ENCODE data around the gene CHSY3. TPM values are rescaled to one million over a fixed set of nuclear protein-coding genes. Genes with fewer than 3 reads are reported as not detected.

The CHSY3 gene
- total RNA-seq, 1 donor from 2014 or later, result 0.62 TPM

DNA sequence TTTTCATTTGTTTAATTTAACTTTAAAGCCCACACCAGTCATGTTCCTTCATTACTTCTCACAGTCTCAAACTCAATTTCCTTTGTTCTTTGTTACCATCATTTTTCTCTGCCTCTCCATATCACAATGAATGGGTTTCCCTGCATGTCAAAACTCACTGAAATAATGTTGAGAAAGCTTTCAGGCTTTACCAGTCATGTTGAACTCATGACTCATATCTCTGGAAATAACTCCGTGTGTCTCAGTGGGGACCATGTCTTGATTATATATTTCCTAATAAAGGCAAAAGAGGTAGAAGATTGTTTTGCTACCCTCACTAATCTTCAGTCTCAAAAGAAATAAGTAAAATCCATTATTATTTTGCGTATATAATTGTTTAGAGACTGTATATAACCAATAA is 231.2 kb downstream of the CHSY3 start:
- DNase-seq (no peak), ATAC-seq (peak; percentile 70)
- intact Hi-C loops (cut with micrococcal nuclease), result no loop called here

DNA sequence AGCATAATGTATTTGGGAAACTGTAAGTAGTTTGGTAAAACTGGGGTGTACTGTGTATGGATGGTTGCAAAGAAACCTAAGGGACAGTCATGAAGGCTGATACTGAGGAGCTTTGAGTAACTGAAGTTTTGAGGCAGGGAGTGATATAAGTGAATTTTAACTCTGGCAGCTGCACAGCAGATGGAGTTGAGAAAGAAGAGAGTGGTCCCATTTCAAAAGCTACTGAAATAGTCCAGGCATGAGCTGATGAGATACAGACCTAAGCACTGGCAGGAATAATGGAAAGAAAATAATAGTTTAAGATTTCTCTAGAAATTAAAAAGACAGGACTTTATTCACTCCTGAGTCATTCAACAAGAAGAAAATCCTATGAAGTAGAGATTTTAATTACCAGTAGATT is 232.0 kb downstream of the CHSY3 start:
- peak; percentile 85 for ATAC-seq
- intact Hi-C loops (cut with micrococcal nuclease), result no loop called here
- no peak for DNase-seq

DNA sequence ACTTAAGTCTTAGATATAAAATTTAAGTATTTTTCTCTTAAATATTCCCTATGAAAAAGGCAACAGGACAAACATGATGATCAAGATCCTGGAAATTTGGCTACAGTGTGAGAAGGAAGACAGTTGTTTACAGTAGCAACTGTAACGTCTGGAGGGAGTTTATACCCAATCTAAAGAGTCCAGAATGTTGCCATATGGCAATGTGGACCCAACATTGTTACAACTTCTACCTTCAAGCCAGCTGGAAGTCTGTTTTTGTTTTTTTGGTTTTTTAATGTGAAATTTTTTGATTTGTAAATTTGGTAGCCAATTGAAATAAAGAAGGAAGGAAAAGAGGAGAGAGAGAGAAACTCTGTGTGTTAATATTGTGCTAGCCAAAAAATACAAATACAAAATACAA is 233.4 kb downstream of the CHSY3 start:
- no peak for DNase-seq
- no peak for ATAC-seq
- intact Hi-C loops (cut with micrococcal nuclease), result no loop called here

DNA sequence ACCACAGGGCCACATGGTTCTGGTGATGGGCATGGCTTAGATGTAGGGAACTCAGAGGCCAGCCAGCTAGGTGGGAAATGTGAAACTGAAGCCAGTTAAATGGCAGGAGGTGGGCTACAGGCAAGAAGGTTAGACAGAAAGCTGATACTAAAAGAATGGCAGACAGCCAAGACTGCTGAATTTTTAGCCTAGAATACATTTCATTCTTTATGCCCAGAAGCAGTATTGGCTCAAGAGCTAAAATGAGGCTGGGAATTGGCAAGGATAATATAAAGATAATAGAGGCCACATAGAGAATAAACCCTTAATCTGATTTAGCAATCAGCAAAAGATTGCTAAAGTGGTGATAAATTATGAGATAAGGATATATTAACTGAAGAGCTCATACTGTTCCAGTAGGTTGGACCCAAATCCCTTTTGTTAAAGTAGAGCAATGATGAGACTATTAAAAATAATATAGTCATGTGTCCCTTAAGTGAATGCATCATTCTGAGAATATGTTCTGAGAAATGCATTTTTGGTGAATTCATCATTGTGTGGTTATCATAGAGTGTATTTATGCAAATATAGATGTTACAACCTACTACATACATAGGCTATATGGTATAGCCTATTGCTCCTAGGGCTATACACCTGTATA is 234.3 kb downstream of the CHSY3 start:
- no peak for DNase-seq
- ATAC-seq, result no peak
- intact Hi-C loops (cut with micrococcal nuclease), result no loop called here

DNA sequence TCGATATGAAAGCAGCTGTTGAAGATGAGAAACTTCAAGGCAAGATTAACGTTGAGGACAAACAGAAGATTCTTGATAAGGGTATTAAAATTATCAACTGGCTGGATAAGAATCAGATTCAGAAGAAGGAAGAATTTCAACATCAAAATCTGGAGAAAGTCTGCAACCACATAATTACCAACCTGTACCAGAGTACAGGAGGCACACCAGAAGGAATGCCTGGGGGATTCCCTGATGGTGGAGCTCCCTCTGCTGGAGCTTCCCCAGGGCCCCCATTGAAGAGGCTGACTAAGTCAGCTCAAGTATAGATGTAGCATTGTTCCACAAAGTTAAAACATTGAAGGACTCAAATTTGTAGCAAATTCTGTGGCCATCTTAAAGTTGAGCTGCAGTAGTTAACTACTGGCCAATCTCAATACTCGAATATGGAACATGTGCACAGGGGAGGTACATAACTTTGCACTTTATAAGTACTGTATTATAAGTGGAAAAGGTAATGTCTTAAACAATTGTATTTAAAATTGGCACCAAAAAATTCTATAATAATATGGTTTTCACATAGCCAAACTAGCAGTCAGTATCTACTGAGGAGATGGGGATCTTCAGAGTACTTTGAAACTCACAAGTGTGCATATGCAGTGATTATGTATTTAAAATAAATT is 237.5 kb downstream of the CHSY3 start:
- ATAC-seq (no peak), DNase-seq (peak; percentile 30)
- intact Hi-C loops (cut with micrococcal nuclease), result no loop called here

DNA sequence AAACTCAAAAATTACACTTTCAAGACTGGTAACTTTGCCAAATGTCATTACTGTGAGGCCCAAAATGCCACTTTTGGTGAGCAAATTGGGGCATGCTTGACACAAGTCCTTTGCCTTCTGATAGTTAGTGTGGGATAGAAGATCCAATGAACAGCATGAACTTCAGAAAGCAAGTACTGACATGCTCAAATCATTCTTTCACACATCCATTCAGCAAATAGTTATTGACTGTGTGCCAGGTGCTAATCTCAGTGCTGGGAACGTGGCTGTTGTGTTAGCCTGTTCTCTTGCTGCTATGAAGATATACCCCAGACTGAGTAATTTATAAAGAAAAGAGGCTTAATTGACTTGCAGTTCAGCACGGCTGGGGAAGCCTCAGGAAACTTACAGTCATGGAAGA is 247.0 kb downstream of the CHSY3 start:
- ATAC-seq, result no peak
- intact Hi-C loops (cut with micrococcal nuclease), result no loop called here

DNA sequence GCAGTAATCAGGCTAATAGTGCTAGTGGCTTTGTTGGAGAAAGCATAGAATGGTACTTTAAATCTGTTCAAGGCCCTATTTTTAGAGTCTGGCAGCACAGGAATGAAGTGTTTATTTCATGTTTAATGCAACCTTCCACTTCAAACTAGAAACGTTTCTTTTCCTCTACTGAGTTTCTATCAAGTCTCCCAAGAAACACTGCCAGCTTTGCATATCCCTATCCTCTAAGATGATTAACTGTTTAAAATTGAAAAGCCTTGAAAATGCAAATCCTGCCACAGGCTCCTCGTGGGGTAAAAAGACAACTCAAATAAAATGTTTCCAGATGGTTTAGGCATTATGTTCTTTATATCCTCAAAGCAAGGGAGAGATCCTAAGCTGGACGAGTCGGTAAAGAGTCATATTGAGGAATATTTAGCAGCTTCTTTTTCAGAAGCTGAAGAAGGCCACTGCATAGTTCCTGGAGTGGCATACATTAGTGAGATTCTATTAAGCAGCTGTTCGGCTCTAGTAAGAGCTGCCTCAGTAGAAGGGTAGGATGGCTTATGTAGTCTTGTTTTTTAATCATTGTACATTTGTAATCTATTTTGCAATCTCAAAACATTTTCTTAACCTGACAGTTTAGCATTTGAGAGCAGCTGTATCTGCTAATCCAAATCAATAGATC is 251.2 kb downstream of the CHSY3 start:
- no peak for DNase-seq
- ATAC-seq, result no peak
- intact Hi-C loops (cut with micrococcal nuclease), result no loop called here

More for the DNA sequence above, 247.0 kb downstream of the CHSY3 start:
- no peak for DNase-seq

DNA sequence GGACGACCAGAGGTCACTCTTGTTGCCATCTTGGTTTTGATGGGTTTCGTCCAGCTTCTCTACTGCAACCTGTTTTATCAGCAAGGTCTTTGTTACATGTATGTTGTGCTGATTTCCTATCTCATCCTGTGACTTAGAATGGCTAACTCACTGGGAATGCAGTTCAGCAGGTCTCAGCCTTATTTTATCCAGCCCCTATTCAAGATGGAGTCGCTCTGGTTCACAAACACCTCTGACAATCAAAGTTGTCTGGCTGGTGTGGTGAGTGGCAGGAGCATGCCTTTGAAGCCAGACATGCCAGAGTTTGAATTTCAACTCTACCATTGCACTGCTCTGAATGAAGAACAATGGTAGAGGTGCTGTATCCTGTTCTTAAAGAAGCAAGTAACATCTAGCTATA is 253.8 kb downstream of the CHSY3 start:
- intact Hi-C loops (cut with micrococcal nuclease), result no loop called here
- no peak for DNase-seq
- no peak for ATAC-seq

DNA sequence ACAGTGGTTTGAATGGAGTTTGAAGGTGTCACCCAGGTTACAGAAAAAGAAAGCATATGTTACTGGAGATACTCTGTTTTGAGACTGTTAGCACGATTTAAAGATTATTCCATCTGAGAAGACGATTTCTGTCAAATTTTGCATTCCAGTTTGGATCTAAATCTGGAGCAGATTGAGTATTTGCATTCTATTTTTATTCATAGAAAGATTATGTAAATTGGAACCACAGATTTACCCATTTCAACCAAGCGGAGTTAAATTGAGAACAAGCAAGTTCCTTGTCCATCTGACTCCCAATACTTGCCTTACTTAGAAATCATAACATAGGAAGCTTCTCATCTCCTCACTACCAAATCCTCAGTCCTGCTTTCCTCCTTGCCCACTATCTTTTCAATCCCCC is 255.7 kb downstream of the CHSY3 start:
- intact Hi-C loops (cut with micrococcal nuclease), result no loop called here
- DNase-seq (no peak), ATAC-seq (no peak)

DNA sequence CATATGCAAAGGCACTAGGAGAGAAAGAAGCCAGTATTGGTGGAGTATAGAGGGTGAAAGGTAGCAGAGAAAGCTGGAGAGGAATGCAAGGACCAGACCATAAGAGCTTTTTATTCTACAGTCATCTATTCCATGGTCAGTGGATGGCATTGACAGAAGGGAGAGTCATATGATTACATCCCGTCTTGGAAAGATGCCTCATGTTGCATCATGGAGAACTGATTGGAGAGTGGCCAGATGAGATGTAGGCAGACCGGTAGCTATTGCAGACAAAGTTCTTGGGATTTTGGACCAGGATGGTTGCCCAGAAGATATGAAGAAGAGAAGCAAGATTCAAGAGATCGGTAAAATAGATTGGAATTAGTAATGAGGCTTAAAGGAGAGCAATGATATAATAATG is 260.7 kb downstream of the CHSY3 start:
- no peak for ATAC-seq
- intact Hi-C loops (cut with micrococcal nuclease), result no loop called here

DNA sequence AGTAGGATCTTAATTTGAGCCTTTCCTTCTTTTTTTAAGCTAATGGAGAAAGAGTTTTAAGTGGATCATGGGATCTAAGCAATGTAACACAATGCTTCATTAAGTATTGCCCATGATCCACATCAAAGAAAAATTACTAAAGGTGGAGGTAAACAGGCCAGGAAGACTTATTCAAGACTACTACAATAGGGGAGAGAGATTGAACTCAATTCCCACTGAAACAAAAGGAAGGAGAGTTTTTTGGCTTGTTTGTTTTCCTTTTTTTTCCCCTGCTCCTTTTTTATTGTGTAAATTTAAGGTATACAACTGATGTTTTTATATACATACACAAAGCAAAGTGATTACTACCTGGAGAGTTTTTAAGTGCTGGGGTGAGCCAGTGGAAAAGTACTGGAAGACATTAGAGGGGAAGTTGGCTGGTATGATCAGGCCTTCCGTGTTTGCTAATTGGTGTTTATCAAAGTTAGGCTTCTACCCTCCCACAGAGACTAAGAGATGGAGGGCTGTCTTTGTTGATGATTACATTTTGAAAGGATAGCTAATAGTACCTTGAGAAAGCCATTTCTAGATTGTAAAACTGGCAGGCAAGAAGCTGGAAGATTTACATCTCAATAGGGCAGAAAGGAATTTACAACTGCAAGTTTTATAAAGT is 262.7 kb downstream of the CHSY3 start:
- ATAC-seq (no peak), DNase-seq (no peak)
- intact Hi-C loops (cut with micrococcal nuclease), result no loop called here

More for the DNA sequence above, 260.7 kb downstream of the CHSY3 start:
- no peak for DNase-seq

DNA sequence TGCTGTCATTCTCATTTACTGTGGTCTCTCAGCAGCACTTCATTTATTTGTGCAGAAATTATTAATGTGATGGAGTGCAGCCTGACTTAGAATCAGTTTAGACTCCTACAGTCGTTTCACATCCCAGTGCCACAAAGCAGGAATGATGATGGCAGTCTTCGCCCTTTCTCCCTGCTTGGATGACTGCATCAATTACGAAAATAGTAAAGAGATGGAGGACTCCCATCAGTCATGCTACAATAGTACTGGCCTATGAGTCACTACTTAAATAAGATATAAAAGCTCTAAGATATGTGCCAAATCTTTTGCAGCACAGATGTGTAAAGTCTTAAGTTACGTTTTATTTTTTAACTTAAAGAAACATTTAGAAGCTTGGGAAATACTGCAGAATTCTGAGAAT is 263.9 kb downstream of the CHSY3 start:
- intact Hi-C loops (cut with micrococcal nuclease), result no loop called here
- DNase-seq (no peak), ATAC-seq (no peak)

DNA sequence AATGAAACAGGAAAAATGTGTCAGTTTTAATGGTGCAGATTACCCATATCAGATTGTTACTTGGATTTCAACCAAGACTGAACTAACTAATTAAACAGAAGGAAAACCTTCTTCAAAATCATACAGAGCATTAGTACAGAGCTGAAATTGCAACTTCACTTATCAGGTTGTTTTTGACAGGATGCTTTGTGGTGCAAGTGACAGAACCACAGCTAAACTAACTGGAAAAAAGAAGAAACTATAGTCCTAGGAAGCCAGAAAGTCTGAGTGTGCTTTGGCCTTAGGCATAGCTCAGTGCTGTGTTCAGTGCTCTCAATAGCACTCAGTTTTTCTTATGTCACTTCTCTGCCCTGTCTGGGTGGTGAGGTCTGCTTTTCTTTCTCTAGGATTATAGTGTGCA is 267.4 kb downstream of the CHSY3 start:
- DNase-seq (no peak), ATAC-seq (no peak)
- intact Hi-C loops (cut with micrococcal nuclease), result no loop called here

DNA sequence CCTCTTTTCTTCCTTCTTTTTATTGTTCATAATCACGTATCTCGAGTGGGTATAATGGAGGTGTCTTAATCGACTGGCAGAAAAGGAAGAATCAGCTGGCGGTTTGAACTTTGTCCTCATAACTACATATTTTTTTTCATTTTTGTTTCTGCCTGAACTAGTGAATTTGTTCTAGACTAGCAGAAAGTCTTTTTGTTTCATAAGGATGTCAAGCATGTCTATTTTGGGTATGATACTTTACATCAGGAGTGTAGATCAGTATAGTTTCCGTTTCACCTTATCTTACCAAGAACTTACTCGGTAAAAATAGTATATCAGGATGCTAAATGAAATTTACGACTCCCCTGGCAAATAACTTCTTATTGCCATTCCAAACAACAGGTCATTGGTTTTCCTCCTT is 278.9 kb downstream of the CHSY3 start:
- intact Hi-C loops (cut with micrococcal nuclease), result no loop called here
- no peak for ATAC-seq

DNA sequence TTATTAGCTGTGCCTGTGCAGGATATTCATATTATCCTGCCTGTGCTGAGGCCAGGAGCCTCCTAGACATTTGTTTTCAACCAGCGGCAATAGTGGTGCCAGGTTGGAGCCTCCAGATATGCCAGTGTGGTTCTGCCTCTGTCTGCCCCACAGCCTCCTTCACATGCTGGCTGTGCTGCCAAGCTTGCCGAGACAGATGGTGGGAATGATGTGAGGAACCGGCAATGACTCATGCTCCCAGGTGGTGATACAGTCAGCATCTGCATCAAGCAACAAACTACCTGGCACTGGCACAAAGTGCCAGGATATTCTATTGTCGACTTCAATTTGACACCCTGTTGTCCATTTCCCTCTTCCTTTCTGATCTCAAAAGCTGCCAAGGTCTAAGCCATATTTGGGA is 285.7 kb downstream of the CHSY3 start:
- intact Hi-C loops (cut with micrococcal nuclease), result no loop called here
- DNase-seq, result no peak
- no peak for ATAC-seq

More for the DNA sequence above, 278.9 kb downstream of the CHSY3 start:
- DNase-seq, result no peak

DNA sequence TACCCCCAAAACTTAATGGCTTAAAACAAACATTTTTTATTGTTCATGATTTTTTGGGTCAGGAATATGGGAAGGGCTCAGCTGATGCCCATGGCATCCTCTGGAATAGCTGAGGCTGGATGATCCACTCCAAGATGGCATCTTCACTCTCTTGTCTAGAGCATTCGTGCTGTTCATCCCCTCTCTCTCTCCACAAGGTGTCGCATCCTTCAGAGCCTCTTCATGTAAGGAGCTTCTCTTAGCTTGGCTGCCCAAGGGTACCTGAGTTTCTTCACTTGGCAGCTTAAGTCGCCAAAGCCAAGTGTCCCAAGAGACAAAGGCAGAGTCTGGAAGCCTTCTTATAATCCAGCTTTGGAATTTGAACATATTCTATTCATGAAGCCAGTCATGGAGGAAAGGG is 294.7 kb downstream of the CHSY3 start:
- intact Hi-C loops (cut with micrococcal nuclease), result no loop called here
- no peak for DNase-seq
- ATAC-seq, result no peak

DNA sequence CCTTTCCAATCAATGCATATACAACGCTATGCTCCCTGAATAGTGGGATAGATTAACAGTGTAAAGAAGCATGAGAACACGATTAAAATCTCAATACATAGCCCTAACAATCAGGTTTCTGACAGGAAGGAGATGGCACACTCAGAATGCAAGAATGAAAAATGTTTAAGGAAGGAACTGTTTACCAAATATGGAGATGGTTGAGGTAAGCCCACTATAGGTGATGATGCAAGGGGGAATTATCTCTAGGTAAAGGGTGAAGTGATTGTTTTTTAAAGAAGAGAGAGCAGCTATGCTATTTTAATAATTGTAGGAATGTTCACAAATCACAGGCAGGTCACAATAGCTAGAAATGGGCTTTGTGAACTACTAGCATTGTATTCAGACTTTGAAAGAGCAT is 302.4 kb downstream of the CHSY3 start:
- intact Hi-C loops (cut with micrococcal nuclease), result no loop called here
- ATAC-seq (no peak), DNase-seq (no peak)

DNA sequence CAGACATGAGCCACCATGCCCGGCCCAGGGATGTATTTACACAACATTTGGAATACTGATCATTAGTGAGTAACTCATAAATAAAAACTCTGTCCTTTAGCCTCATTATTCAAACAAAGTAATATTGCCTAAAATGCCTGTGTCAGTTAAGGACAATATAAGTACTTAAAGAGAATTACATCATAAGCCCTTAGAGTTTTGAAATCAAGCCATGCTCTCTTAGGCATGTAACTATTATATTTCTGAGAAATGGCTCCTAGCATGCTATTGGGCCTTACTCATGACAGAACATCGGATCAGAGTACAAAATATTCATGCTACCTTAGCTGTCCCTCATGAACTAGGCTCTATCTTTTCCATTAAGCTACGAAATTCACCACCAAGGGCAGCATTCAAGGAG is 309.3 kb downstream of the CHSY3 start:
- no peak for DNase-seq
- ATAC-seq, result no peak
- intact Hi-C loops (cut with micrococcal nuclease), result no loop called here

DNA sequence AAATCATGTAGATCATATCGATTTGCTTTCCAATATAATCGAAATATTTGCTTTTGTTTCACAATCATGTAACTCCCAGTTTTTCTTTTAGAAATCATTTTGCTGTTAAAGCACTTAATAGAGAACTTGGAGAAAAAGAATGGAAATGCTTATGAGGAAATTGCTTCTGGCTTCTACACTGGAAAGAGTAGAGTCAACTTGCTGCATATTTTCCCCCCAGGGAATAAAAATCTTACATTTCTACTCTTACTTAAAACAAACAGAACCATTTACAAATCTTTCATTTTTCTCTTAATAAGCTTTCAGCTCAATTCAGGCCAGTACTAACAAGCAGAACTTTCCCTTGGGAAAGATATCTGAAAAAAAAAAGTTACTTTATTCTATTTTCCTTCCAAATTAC is 312.0 kb downstream of the CHSY3 start:
- ATAC-seq (no peak), DNase-seq (no peak)
- intact Hi-C loops (cut with micrococcal nuclease), result no loop called here

DNA sequence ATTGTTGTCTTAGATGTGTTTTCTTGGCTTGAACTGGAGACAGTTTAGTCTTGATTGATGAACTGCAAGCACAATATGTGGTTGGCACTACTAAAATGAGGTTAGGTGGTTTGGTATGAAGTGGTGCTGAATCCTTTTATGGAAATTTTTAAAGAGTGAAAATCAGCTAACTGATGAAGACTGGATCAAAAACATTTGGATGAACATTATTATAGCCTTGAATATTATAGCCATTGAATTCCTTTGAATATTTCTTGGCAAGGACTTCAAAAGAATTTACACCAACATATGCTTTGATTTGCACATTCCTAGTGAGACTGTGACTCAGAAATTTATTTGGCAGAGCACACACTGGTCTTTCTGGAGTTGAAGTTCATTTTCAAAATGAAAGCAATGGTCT is 318.3 kb downstream of the CHSY3 start:
- ATAC-seq (no peak), DNase-seq (no peak)
- intact Hi-C loops (cut with micrococcal nuclease), result no loop called here

All from left ventricle myocardium superior (tissue), 1 donor.